Measurements from ENCODE around the gene ANKRD33. TPM values are rescaled to one million over a fixed set of nuclear protein-coding genes. Genes with fewer than 3 reads are reported as not detected.

The ANKRD33 gene
- total RNA-seq, 1 donor from 2014 or later: not detected

GRCh38 chr12:51911307-51911706, 23.4 kb downstream of the ANKRD33 start:
- TF ChIP-seq CTCF (conservative IDR thresholded peaks at IDR 0.05): no peak
- DNase-seq (ENCODE audit: low read depth, low spot score): no peak
- no peaks in the 10 kb centered on the region for H3K9me3 Mint-ChIP-seq
- H3K27ac Mint-ChIP-seq (ENCODE audit: unreplicated experiment): no peak overlapping the region
- no peaks in the 10 kb centered on the region for H3K36me3 Mint-ChIP-seq (ENCODE audit: low read depth)
- H3K4me3 Mint-ChIP-seq: no peak overlapping the region
- H3K4me1 Mint-ChIP-seq: peaks cover 31% of the 10 kb centered on the region
- no peaks in the 10 kb centered on the region for H3K27me3 Mint-ChIP-seq (ENCODE audit: low read depth)

GRCh38 chr12:51911788-51912711, 24.1 kb downstream of the ANKRD33 start:
- Mint-ChIP-seq H3K9me3 (no peaks in the 10 kb centered on the region), H3K4me3 (no peak overlapping the region), H3K27ac (ENCODE audit: unreplicated experiment) (peak overlapping the region; percentile 81), H3K36me3 (ENCODE audit: low read depth) (no peaks in the 10 kb centered on the region), H3K27me3 (ENCODE audit: low read depth) (no peaks in the 10 kb centered on the region), H3K4me1 (peaks cover 31% of the 10 kb centered on the region)
- TF ChIP-seq CTCF (conservative IDR thresholded peaks at IDR 0.05): no peak
- no peak for DNase-seq (ENCODE audit: low read depth, low spot score)

GRCh38 chr12:51913071-51914033, 25.4 kb downstream of the ANKRD33 start:
- Mint-ChIP-seq H3K27ac (ENCODE audit: unreplicated experiment) (peak overlapping the region; percentile 71), H3K27me3 (ENCODE audit: low read depth) (no peaks in the 10 kb centered on the region), H3K4me3 (no peak overlapping the region), H3K9me3 (no peaks in the 10 kb centered on the region), H3K36me3 (ENCODE audit: low read depth) (no peaks in the 10 kb centered on the region), H3K4me1 (peaks cover 37% of the 10 kb centered on the region)
- TF ChIP-seq CTCF (conservative IDR thresholded peaks at IDR 0.05): no peak
- no peak for DNase-seq (ENCODE audit: low read depth, low spot score)

GRCh38 chr12:51914034-51914923, 26.4 kb downstream of the ANKRD33 start:
- DNase-seq (ENCODE audit: low read depth, low spot score): no peak
- Mint-ChIP-seq H3K4me1 (peaks cover 37% of the 10 kb centered on the region), H3K27me3 (ENCODE audit: low read depth) (no peaks in the 10 kb centered on the region), H3K4me3 (no peak overlapping the region), H3K36me3 (ENCODE audit: low read depth) (no peaks in the 10 kb centered on the region), H3K27ac (ENCODE audit: unreplicated experiment) (peak overlapping the region; percentile 71), H3K9me3 (no peaks in the 10 kb centered on the region)
- no peak for TF ChIP-seq CTCF (conservative IDR thresholded peaks at IDR 0.05)

Data from neural crest cell (in vitro differentiated cells).